Right hindlimb (tissue), 1 donor: ENCODE results near the gene AUNIP.

Experiments used
- DNase-seq: peaks from one replicate; pipeline ENCODE4 v3.0.0-alpha.2; 2018

The AUNIP gene

DNA sequence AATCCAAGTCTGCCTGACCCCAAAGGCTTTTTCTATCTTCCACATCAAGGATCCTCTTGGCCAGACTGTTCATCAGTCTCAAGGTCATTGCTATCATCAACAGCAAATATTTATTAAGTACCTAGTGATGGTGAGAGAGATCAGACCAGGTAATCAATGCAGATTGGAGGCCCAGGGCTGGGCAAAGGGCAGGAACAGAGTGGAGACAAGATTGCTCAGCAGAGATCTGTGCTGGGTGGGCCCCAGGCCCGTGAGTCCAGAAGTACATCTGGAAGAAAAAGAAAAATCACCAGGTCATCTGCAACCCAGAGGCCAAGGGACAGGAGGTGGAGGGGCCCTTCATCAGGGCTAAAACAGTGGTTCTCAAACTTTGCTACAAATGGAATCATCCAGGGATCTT is 26.3 kb upstream of the AUNIP start:
- no peak for DNase-seq

DNA sequence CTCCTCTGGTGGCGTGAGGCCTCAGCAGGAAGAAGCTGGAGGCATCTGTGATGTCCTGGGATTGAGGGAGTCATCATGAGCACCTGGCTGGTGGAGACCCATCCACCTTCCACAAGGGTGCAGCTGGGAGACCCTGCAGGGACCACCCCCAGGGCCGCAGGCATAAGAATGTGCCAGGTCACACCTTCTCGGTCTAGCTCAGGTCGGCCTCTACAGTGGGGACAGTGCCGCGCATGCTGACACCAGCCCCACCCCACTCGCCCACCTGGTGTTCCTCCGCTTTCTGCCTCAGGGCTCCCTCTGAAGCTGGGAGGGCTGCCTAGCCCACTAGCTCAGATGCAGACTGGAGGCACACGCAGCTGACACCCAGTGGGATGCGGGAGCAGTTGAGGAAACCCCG is 22.0 kb upstream of the AUNIP start:
- no peak for DNase-seq

DNA sequence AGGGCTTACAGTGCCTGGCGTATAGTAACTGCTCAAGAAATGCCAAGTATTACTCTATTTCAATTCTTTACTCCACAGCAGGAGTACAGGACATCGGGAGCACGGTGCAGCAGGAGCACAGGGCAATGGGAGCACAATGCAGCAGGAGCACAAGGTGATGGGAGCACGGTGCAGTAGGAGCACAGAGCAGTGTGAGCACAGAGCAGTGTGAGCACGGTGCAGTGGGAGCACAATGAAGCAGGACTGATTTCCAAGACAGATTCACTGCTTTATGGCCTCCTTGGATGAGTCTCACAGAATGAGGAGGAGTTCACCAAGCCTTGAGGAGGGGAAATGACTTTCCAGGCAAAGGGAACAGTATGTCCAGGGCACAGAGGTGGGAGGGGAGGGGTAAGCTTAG is 21.3 kb upstream of the AUNIP start:
- DNase-seq: no peak

DNA sequence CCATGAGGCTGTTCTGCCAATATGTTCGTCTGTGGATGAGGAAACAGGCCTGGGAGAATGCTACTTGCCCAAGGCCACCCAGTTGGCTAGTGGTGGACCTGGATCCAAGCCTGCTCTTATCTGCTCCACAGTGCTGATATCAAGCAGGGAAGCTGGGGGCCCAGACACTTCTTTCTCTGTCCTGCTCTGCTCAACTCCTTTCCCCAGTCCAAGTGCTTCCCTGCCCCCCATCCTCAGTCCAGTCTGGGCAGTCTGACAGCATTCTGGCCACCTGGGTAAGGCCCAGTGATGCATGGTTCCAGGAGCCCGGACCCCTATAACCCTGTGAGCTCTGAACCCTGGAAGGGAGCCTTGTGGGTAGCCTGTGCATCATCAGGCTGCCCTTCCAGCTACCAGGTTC is 20.4 kb upstream of the AUNIP start:
- no peak for DNase-seq

DNA sequence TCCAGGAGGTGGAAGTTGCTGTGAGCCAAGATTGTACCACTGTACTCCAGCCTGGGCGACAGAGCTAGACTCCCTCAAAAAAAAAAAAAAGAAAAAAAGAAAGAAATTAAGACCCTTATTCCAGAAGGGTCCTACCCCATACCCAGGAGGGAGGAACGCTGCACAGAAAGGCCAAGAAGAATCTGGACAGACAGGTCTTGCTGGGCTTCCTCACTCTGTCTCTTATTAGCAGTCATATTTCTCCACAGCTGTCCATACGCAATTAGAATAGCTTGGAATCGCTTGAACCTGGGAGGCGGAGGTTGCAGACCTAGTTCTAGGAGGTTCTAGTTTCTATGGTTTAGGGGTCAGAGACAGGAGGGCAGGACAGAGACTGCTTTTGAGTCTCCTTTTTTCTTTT is 19.4 kb upstream of the AUNIP start:
- no peak for DNase-seq

DNA sequence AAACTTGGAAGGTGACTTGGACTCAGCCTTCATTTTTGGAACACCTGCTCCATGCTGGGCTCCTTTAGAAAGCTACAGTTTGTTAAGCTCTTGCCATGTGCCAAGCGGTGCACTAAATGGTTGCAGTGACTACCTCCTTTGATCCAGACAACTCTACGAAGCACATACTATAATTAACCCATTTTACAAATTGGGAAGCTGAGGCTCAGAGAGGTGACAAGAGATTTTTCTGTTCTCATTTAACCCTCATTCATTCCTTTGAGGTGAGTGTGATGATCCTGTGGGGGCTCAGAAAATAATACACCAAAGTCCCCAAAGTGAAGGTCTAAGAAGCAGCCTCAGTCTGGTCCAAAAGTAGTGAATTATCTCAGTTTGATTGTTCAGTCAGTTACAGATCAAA is 17.9 kb upstream of the AUNIP start:
- DNase-seq: no peak

DNA sequence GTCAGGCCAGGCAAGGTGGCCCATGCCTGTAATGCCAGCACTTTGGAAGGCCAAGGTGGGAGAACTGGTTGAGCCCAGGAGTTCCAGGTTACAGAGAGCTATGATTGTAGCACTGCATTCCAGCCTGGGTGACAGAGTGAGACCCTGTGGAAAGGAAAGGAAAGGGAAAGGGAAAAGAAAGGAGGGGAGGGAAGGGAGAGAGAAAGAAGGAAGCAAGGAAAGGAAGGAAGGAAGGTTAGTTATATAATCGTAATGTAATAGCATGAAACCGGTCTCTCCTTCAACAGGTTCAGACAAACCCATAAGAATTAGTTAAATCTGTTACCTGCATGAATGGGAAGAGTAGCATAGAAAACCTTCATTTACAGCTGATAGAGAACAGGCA is 17.4 kb upstream of the AUNIP start:
- no peak for DNase-seq

DNA sequence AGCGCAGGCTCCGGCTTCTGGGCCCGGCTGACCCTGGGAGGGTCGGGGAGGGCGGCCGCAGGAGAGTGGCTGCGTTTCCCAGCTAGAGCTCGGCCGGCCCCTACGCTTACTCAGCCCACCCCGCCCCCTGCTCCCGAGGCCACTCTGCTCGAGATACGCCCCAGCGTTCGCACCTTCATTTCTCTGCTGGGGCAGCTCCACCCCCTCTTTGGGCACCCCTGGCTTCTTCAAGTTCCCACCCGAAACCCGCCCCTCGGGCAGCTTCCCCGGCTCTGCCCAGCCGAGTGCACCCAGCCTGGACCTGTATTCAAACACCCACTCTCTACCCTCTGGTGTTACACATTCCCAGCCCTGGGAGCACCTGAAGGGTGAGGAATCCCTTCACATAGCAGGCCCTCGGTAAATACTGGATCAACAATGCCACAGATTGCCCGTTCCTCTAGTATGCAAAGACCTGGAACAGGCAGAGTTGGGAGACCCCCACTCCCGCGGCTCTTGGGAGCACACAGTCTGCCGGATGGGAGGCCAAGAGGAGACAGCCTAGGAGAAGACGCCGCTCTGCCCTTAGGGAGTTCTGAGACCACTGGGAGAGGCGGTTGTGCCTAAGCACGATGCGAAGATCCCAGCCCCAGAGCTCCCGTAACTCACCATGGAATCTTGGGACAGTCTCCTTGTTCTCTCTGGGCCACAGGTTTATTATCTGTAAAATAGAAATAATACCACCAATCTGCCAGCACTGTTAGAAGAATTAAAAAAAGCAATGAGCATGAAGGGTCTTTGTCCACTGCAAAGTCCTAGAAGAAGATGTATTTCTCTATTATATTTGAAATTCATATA is 16.8 kb upstream of the AUNIP start:
- no peak for DNase-seq

DNA sequence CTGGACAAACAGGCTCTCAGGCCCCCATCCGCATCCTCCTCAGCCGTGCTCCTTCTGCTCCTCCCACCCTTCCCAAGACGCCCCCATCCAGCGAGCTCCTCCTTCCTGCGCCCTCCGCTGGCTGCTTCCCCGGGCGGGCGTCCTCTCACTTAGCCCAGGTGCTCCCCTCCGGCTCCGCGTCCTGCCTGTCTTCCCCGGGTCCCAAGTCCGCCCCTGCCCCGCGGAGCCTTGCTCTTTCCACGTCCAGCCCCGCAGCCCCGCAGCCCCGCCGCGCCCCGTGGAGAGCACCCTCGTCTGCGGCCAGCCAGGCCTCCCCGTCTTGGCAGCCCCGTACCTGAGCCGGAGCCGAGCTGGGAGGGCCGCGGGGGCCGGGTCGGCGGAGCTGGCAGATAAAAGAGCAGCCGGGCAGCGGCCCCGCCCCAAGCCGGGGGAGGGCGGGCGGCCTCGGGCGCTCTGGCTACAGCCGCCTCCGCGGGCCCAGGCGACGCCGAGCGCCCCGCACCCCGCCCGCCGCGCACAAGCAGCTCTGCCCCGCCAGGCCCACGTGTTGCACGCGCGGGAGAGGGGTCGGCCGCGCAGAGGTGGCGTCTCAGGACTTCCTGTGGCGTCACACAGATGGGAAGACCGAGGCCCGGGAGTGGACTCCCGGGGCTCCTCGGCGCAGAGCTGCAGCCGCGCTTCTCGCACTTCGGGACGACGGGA is 16.0 kb upstream of the AUNIP start, which contains the start of gene PAQR7:
Gene PAQR7 (minus strand): TSS at position 555 of the 702 bp plus-strand sequence. CDS start 11,869 bp downstream, outside the sequence.
- DNase-seq: peak; percentile 90

DNA sequence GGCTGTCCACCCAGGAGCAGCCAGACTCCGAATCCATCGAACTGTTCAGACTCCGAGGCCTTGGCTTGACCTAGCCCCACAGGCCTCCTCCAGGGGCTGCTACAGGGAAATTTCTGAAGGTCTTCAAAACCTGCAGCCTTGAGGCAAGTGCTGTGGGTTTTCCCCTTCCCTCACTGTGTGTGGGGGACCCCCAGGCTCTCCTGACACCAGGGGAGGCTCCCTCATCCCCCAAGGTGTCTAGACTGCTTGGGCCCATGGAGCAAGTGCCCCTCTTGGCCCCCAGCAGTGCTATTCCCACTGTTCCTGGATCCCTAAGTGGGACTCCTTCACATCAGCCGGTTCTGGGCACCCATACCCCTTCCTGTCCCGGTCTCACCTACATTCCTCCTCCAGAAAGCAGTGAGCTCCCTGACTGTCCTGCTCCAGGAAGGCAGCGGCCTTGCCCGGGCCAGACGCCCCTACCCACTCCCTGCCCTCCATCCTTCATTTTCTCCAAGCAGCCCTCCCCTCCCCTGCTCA is 15.4 kb upstream of the AUNIP start:
- DNase-seq: no peak

DNA sequence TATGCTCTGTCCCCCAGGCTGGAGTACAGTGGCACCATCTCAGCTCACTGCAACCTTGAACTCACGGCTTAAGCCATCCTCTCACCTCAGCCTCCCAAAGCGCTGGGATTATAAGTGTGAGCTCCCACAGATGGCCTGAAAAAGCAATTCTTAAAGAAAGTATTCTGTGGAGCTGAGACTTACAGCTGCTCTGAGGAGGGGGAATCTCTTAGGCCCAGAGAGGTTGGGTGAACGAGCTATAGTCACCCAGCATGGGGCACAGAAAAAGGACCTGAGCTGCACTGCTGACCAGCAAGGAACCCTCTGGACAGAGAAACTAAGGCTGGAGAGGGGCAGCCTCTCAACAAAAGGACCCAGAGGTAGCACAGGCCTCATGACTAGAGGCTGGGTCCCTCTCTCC is 15.0 kb upstream of the AUNIP start:
- no peak for DNase-seq

DNA sequence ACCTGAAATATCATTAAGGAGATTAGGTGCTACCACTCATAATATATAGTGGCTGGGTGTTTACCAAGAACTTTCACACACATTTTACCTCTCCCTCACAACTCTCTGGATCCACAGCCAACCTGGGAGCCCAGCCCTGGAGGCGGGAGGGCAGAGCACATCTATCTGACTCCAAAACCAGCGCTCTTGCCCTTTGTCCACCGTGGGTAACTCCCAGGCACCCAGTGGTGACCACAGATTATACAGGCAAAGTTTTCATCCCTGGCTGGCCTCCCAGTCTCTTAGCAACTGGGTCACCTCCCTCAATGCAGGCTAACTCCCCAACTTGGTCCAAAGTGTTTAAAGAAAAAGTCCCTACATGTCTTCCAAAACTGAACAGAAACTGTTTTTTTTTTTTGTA is 13.9 kb upstream of the AUNIP start:
- no peak for DNase-seq

DNA sequence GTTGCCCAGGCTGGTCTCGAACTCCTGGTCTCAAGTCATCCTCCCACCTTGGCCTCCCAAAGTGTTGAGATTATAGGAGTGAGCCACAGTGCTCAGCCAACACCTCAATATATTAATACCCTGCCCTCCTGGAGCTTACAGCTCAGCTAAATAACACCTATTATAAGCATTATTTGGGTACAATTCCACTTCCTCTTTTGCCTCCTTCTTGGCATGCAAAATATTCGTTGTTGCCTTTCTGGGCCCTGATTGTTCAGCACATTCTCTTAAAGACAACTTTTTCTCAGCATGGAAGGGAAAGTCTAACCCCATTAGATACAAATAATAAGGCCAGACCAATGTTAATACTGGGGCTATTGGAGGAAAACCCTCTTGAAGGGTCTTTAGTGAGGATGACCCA is 13.5 kb upstream of the AUNIP start:
- DNase-seq: no peak

DNA sequence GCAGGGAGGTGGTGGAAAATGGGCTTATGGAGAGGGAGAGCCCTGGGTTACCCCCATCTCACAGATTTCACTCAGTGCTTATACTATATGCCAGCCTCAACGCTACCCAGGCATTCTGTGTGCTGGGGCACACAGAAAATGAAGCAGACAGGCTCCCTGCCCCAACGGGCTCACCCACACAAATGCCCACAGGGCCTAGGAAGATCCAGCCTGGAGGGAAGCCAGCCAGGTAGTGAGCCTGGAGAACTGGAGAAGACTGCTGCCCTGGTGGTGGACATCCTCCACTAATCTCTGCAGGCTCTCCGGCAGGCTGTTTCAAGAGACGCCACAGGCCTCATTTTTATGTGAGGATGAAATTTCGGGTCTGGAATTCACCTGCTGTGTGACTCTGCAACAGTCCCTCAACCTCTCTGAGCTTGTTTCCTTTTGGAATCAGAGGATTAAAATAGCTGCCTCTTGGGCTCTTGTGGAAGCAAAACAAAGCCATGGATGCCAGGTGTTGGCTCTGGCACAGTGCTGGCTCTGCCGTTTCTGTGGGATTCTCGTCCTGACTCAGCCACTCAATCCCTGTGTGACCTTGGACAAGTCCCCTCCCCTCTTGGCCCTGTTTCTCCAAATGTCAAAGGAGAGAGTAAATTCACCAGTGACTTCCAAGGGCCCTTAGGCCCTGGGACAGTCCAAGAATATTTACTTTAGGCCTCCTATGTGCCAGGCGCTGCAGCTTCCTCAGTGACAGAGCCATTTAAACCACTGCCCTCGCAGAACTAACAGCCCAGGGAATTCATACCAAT is 12.6 kb upstream of the AUNIP start:
- no peak for DNase-seq

DNA sequence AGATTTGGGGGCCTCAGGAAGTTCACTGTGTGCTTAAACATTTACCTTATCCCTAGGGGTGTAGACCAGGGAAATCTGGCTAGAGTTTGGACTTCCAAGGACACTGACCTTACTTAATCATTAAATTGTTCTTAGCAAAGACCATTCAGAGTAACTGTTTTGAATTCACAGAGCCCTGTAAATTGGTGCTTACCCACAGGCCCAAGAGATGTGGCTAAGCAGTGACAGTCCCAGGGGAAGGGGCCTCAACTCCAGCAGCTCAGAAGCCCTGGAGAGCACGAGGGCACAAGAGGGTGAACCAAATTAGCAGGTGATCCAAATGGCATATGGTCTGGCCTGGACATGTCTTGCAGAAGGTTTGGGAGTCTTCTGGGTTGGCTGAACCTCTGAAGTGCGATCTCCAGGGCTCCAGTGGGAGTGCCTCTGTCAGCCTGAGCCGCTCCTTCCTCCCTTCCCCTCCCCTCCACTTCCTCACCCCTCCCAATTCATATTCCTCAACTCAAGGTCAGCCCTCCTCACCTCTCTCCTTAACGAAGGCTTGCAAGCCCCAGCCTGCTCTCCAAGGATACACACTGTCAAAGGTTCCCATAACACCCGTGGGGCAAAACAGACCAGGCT is 11.9 kb upstream of the AUNIP start:
- no peak for DNase-seq

DNA sequence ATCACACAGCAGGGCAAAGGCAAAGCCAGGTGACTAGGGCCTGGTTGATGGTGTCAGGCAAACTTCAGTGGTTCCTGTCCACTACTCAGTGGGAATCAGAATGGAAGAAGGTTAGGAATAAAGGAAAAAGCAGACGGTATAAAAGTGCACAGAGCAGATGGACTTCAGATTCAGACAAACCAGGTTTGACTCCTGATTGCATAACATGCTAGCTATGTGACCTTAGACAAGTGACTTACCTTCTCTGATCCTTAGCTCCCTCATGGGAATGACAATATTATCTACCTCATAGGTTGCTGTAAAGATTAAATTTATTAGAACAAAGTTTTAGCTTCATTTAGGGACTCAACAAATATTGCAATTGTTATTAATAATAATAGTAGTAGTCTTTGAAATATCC is 11.4 kb upstream of the AUNIP start:
- DNase-seq: no peak

DNA sequence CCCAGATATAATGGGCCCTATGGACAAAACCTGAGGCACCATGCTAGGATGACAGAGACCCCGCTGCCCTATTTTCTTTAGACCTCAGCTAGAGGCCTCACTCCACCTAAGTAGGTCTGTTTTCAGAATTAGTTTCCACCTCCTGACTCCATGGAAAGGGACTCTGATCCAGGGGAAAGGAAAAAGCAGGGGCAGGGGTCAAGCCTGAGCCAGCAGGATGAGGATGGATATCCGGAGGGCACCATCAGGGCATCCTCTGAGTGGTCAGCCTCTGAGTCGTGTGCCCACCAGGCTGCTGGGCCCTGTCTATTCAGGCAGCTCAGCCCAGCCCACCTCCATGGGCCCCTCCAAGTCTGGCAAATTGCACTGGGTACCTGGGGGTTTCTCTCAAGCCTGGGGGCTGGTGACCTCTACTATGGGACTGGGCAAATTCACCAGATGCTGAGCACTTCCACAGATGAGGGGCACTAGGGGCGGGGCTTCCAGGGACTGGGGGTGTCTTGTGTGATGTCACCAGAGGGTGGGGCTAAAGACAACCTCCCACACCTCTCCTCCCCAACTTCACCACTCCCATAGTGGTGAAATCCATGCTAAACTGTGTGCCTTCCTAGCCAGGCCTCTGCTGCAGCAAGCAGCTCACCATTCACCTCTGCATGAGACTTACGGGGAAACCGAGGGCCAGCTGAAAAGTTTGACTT is 10.8 kb upstream of the AUNIP start:
- DNase-seq: no peak

DNA sequence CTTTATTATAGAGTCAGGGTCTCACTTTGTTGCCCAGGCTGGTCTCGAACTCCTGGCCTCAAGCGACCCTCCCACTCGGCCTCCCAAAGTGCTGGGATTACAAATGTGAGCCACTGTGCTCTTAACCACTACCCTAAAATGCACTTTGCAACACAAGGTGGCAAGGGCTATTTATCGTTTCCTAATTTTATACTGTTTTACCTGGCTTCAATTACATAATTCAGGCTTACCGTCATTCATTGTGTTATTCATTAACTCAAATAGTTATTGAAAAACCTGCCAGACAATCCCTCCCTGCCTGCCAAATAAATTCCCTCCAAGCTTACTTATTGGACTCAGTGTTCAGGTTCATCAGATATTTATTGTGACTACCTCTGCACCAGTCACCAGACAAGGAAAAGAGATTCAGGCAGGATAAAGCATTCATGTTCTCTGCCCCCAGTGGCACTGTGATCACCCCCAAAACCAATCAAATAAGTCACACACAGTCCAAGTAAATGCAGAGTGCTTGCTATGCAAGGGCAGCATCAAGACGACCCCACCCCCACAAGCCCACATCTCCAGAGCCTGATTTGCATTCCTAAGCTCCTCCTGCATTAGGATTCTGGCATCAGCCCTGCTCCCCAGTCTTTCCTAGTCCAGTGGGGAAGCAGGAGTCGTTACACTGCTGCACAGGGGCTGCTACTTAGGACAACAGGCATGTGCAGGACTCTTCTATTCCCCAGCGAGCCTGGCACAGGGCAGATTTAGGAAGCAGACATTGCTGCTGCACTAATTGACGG is 8.1 kb upstream of the AUNIP start:
- DNase-seq: no peak

DNA sequence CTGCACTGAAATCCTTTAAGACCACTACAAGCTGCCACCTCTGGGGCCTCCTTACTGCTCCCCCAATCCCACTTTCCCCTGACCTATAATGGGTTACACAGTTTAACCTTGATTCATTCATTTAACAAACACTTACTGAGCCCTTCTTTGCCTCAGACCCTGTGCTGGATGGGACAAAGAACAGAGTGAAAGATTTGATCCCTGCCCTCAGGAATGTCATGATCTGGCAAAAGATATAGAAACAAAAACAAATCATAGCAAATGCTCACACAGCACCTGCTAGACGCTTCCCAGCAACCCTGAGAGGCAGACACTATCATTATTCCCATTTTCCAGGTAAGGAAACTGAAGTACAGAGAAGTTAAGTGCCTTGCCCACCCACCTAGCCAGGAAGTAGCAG is 7.0 kb upstream of the AUNIP start:
- no peak for DNase-seq

DNA sequence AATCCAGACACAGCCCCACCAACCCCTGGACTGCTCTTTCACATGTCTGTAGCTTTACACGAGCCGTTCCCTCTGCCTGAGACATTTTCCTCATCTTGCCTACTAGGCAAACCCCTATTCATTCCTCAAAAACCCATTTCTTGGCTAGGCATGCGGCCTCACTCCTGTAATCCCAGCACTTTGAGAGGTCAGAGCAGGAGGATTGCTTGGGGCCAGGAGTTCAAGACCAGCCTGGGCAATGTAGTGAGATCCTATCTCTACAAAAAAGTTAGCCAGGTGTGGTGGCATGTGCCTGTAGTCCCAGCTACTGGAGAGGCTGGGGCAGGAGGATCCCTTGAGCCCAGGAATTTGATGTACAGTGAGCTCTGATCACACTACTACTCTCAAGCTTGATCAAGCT is 5.2 kb upstream of the AUNIP start:
- DNase-seq: no peak

DNA sequence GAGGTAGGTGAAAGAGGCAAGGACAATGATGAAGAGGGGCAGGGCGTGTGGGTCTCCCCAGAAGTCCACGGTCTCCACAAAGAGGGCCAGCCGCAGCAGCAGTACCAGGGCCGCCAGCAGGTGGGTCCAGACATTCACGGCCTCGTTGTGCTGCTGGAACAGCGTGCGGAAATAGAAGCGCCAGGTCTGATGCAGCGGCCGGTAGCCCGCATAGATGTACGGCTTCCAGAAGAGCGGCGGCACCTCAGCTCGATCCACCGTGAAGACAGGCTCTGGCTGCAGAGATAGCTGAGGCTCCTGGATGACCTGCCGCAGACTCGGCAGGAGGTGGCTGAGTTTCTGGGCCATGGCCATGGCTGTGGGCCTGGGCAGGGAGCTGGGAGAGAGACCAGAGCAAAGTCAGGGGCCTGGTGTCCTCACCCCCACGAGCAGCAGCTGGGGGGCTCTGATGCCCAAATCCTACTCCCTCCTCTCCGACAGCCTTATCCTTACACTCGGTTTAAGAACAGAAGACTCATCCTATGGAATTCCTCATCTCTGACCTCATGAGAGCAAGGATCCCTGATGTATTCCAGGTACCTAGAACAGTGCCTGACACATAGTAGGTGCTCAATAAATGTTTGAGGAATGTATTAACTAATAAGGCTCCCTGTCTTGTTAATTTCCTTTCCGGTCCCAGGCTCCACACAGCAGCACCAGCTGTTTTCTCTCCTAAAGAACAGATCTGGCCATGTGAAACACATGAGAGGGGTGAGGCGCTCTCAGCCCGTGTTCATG is 4.4 kb upstream of the AUNIP start:
- DNase-seq: no peak
